HEK293 (cell line): ENCODE measurements around the gene ACTN4.

Experiments
- ATF2 ChIP-seq: fragments of 450-650 bp; formaldehyde crosslinking; IDR thresholded peaks from 2 replicates; pipeline ENCODE4 v1.5.1; 2016; ENCODE audit warnings: missing biosample characterization, missing genetic modification characterization, low read depth
- CTCF ChIP-seq: fragments of 450-650 bp; formaldehyde crosslinking; IDR thresholded peaks from 2 replicates; pipeline ENCODE4 v1.5.1; 2016; ENCODE audit warnings: missing biosample characterization, missing genetic modification characterization
- MZF1 ChIP-seq: fragments of 450-650 bp; formaldehyde crosslinking; IDR thresholded peaks from 2 replicates; pipeline ENCODE4 v1.5.1; 2017; ENCODE audit warnings: missing biosample characterization, missing genetic modification characterization, borderline replicate concordance
- REST ChIP-seq: fragments of 450-650 bp; formaldehyde crosslinking; IDR thresholded peaks from 2 replicates; pipeline ENCODE4 v1.5.1; 2016; ENCODE audit warnings: missing biosample characterization, missing genetic modification characterization
- TCF7L2 ChIP-seq: IDR thresholded peaks from 2 replicates; pipeline ENCODE4 v1.6.1; 2011; ENCODE audit warnings: low read depth, mild to moderate bottlenecking, inconsistent platforms, low read length, moderate library complexity, borderline replicate concordance
- ZBTB8A ChIP-seq: fragments of 450-650 bp; formaldehyde crosslinking; IDR thresholded peaks from 2 replicates; pipeline ENCODE4 v1.5.1; 2016; ENCODE audit warnings: missing biosample characterization, missing genetic modification characterization
- ZNF138 ChIP-seq: fragments of 450-650 bp; formaldehyde crosslinking; IDR thresholded peaks from 2 replicates; pipeline ENCODE4 v1.5.1; 2016; ENCODE audit warnings: missing biosample characterization, missing genetic modification characterization, borderline replicate concordance
- ZNF280D ChIP-seq: fragments of 450-650 bp; formaldehyde crosslinking; IDR thresholded peaks from 2 replicates; pipeline ENCODE4 v1.5.1; 2016; ENCODE audit warnings: missing biosample characterization, missing genetic modification characterization
- ZNF416 ChIP-seq: fragments of 450-650 bp; formaldehyde crosslinking; IDR thresholded peaks from 2 replicates; pipeline ENCODE4 v1.5.1; 2016; ENCODE audit warnings: missing biosample characterization, missing genetic modification characterization
- ZNF692 ChIP-seq: fragments of 450-650 bp; formaldehyde crosslinking; IDR thresholded peaks from 2 replicates; pipeline ENCODE4 v1.5.1; 2016; ENCODE audit warnings: missing biosample characterization, missing genetic modification characterization

GRCh38 chr19:38644719-38645118, 2.7 kb upstream of the ACTN4 start:
- TF ChIP-seq ZNF280D (tag by site-specific recombination) (no peak), MZF1 (tag by site-specific recombination) (no peak), REST (tag by site-specific recombination) (no peak), ZNF138 (no peak), ATF2 (tag by site-specific recombination) (no peak), ZNF416 (no peak), CTCF (tag by site-specific recombination) (no peak), ZBTB8A (tag by site-specific recombination) (no peak), TCF7L2 (no peak), ZNF692 (no peak)
